Ascending aorta (tissue), 2 donors: Measurements from ENCODE around the gene NMRAL1. TPM values are rescaled to one million over a fixed set of nuclear protein-coding genes. Genes with fewer than 3 reads are reported as not detected.

ENCODE experiments used
- DNase-seq, 2 donors: peaks; one replicate each; pipeline ENCODE4 v3.0.0-alpha.2; 2019; ENCODE audit warnings: low spot score in 2 of 2
- H3K27ac ChIP-seq, 2 donors: fragments of 200-600 bp; sonication (generic); one replicate each; pipeline ENCODE4 v1.5.1; 2016 to 2017; ENCODE audit warnings: mild to moderate bottlenecking in 1 of 2
- H3K27me3 ChIP-seq: fragments of 200-600 bp; sonication (generic); one replicate; pipeline ENCODE4 v1.5.1; 2017
- H3K36me3 ChIP-seq, 2 donors: fragments of 200-600 bp; sonication (generic); one replicate each; pipeline ENCODE4 v1.5.1; 2016
- H3K4me1 ChIP-seq, 2 donors: fragments of 200-600 bp; sonication (generic); one replicate each; pipeline ENCODE4 v1.5.1; 2016 to 2017; ENCODE audit warnings: mild to moderate bottlenecking in 1 of 2
- H3K4me3 ChIP-seq, 2 donors: fragments of 200-600 bp; sonication (generic); one replicate each; pipeline ENCODE4 v1.5.1; 2016 to 2017; ENCODE audit warnings: mild to moderate bottlenecking in 1 of 2
- H3K9me3 ChIP-seq, 2 donors: fragments of 200-600 bp; sonication (generic); one replicate each; pipeline ENCODE4 v1.5.1; 2016
- CTCF ChIP-seq, 3 experiments: fragments of 200-600 bp in 2 of 3; fragments of 450-650 bp in 1 of 3; sonication (generic) in 2 of 3; IDR thresholded peaks; one replicate each; pipeline ENCODE4 v1.5.1; 2016 to 2019; ENCODE audit warnings: antibody characterized with exemption in 3 of 3, mild to moderate bottlenecking in 1 of 3, moderate library complexity in 1 of 3
- intact Hi-C: fragments of 100-400 bp; cut with DNase I; formaldehyde crosslinking; loops from one replicate; pipeline ENCODE4 v1.15.1; 2023
- total RNA-seq: library from RNA; depleted of rRNA; stranded (reverse); fragments of >200 nt; gene quantifications from one replicate; pipeline ENCODE4 v1.1.0, GENCODE V29; 2016

The NMRAL1 gene
- total RNA-seq, 1 donor from 2014 or later: 48.6 TPM

- Histone ChIP-seq H3K27me3 (no peaks in the 10 kb centered on the region), H3K4me3 (no peak overlapping the region), H3K36me3 (peaks cover 88 to 98% of the 10 kb centered on the region in 2 donors), H3K9me3 (no peaks in the 10 kb centered on the region), H3K27ac (no peak overlapping the region), H3K4me1 (no peaks in the 10 kb centered on the region)
- no peak for TF ChIP-seq CTCF (IDR thresholded peaks at IDR 0.05)
- intact Hi-C loops: no loop called here
- no peak for DNase-seq
These were observed 32.1 kb downstream of the NMRAL1 start for GRCh38 chr16:4442371-4442770.

GRCh38 chr16:4437366-4437765 lies 37.1 kb downstream of the NMRAL1 start:
- DNase-seq: no peak
- Histone ChIP-seq H3K9me3 (no peaks in the 10 kb centered on the region), H3K36me3 (peaks cover 61 to 78% of the 10 kb centered on the region in 2 donors), H3K27me3 (no peaks in the 10 kb centered on the region), H3K4me1 (no peaks in the 10 kb centered on the region), H3K27ac (no peak overlapping the region), H3K4me3 (no peak overlapping the region)
- intact Hi-C loops: no loop called here
- TF ChIP-seq CTCF (IDR thresholded peaks at IDR 0.05): no peak

GRCh38 chr16:4435337-4436067 lies 38.9 kb downstream of the NMRAL1 start:
- no peak for TF ChIP-seq CTCF (IDR thresholded peaks at IDR 0.05)
- intact Hi-C loops: loop anchor here (1.0 kb wide), 1 partner anchor 24 kb away; no protein-coding TSS in a partner anchor
- no peak overlapping the region for H3K4me3 ChIP-seq
- no peaks in the 10 kb centered on the region for H3K27me3 ChIP-seq
- peaks cover 42 to 66% of the 10 kb centered on the region in 2 donors for H3K36me3 ChIP-seq
- H3K27ac ChIP-seq: no peak overlapping the region
- H3K9me3 ChIP-seq: no peaks in the 10 kb centered on the region
- H3K4me1 ChIP-seq: no peaks in the 10 kb centered on the region
- no peak for DNase-seq

GRCh38 chr16:4433914-4434787 lies 40.3 kb downstream of the NMRAL1 start:
- Histone ChIP-seq H3K36me3 (peaks cover 29 to 53% of the 10 kb centered on the region in 2 donors), H3K4me3 (no peak overlapping the region), H3K9me3 (no peaks in the 10 kb centered on the region), H3K27me3 (no peaks in the 10 kb centered on the region), H3K27ac (no peak overlapping the region), H3K4me1 (no peaks in the 10 kb centered on the region)
- intact Hi-C loops: no loop called here
- DNase-seq: no peak
- no peak for TF ChIP-seq CTCF (IDR thresholded peaks at IDR 0.05)

- H3K4me3 ChIP-seq: no peak overlapping the region
- H3K9me3 ChIP-seq: no peaks in the 10 kb centered on the region
- H3K36me3 ChIP-seq: peaks cover 25 to 44% of the 10 kb centered on the region in 2 donors
- DNase-seq: no peak
- intact Hi-C loops: no loop called here
- H3K27me3 ChIP-seq: no peaks in the 10 kb centered on the region
- H3K27ac ChIP-seq: no peak overlapping the region
- no peak for TF ChIP-seq CTCF (IDR thresholded peaks at IDR 0.05)
- H3K4me1 ChIP-seq: no peaks in the 10 kb centered on the region
These were observed 41.2 kb downstream of the NMRAL1 start for GRCh38 chr16:4433228-4433627.
